Ovary (tissue), 3 donors: ENCODE results near the gene NMD3.
"Not testable (repeated sequence)": the region's sequence is repeated elsewhere in the genome, so short reads cannot be mapped to it uniquely, and the experiment has no call there.

Experiments used
- CTCF ChIP-seq, 3 donors: fragments of 450-650 bp in 2 of 3; fragments of 200-600 bp in 1 of 3; IDR thresholded peaks; one replicate each; pipeline versions ENCODE4 v1.5.1 to v1.8.0; 2016 to 2022; ENCODE audit warnings: antibody characterized with exemption in 3 of 3, mild to moderate bottlenecking in 1 of 3
- POLR2A ChIP-seq: fragments of 450-650 bp; IDR thresholded peaks from one replicate; pipeline ENCODE4 v1.6.1; 2017; ENCODE audit warnings: antibody characterized with exemption, mild to moderate bottlenecking, moderate library complexity
- donor health status: DM: no; HTN: no; CAD: no.

- not testable (repeated sequence) for TF ChIP-seq CTCF (IDR thresholded peaks at IDR 0.05); POLR2A
Measured at GRCh38 chr3:161181371-161181770, 39.7 kb upstream of the NMD3 start.
